Measurements from ENCODE around the gene JARID2.

GRCh38 chr6:15398633-15399275, 152.9 kb downstream of the JARID2 start:
- no peak for TF ChIP-seq CTCF (IDR thresholded peaks at IDR 0.05; ENCODE audit: low read depth, low read length, missing input control)
- no peak for TF ChIP-seq RAD21 (IDR thresholded peaks at IDR 0.05)
- no peak for TF ChIP-seq JUND (IDR thresholded peaks at IDR 0.05)
- no peak for TF ChIP-seq ATF3 (IDR thresholded peaks at IDR 0.05)
- TF ChIP-seq REST (IDR thresholded peaks at IDR 0.05), result no peak
- TF ChIP-seq TAF1 (conservative IDR thresholded peaks at IDR 0.05), result no peak
- no peak for TF ChIP-seq RXRA (IDR thresholded peaks at IDR 0.05)
- TF ChIP-seq SP1 (IDR thresholded peaks at IDR 0.05), result no peak
- TF ChIP-seq GABPA (IDR thresholded peaks at IDR 0.05 in 1 of 2, conservative IDR thresholded peaks at IDR 0.05 in 1 of 2), result no peak
- no peak for TF ChIP-seq FOXA1 (IDR thresholded peaks at IDR 0.05)
- no peak for TF ChIP-seq EGR1 (IDR thresholded peaks at IDR 0.05; ENCODE audit: low read depth in 2 of 2)
- TF ChIP-seq YY1 (IDR thresholded peaks at IDR 0.05), result no peak
- no peak for TF ChIP-seq NR2F2 (IDR thresholded peaks at IDR 0.05)
- TF ChIP-seq HNF4A (conservative IDR thresholded peaks at IDR 0.05), result no peak

Measured in liver (tissue), 3 donors.